Measurements from ENCODE around the gene USP33.
A peak's percentile ranks its signal among the peaks of the same experiment; 100 is the strongest.

Gene USP33

DNA sequence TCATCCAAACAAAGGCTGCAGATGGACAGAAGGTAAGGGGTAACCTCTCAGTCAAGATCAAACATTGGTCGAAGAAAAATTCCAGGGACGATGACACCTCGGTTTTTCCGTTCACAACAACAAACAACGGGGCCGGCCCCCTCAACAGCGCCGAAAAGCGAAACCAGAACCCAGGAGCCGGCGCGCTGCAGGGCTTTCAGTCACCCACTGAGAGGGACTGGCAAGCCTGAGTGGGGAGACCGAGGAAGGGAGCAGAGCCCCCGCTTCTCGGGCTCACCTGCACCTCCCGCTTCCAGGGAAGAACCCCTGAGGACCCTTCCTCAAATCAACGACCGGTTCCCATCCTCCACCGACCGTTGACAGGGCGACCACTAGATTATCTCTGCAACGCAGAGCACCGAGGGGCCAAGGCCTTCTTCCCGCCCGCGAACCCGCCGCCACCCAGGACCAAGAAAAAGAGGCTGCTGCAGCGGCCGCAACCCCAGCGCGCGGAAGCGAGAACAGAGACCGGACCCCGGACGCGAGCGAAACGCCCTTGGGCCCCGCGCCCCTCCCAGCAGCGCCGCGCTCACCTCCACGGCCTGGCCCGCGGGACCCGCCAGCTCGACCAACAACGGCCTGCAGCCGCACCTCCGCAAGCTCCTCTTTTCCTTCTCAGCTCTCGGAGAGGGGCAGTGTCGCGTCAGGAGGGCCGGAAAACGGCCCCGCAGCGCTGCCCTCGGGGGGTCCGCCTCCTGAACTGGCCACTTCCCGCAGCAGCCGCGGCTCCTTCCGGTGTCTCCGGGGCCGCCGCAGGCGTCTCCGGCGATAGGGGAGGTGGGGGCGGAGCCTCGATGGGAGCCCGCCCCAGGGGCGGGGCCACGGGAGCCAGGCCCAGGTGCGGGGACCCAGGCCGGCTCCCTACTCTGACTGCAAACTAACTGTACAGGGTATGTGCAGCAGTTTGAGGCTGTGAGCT is at the start of gene USP33:
USP33 (minus strand) TSS at position 782 of the 958 bp plus-strand sequence. CDS start 18,155 bp downstream, outside the sequence.
- Histone ChIP-seq H4K20me1 (ENCODE audit: control insufficient read depth, insufficient read depth, low read depth, low read length) (peaks cover 9% of the 10 kb centered on the region; the same call in 1 of the 2 replicates), H3K4me3 (ENCODE audit: low read length) (peak within 1 kb of the TSS; percentile 80), H3K9me3 (ENCODE audit: control insufficient read depth, insufficient read depth, low read length) (no peaks in the 10 kb centered on the region), H3K79me2 (ENCODE audit: control insufficient read depth, low read length) (peaks cover 53% of the 10 kb centered on the region), H3K27ac (ENCODE audit: low read depth, low read length) (peak within 1 kb of the TSS; percentile 57), H3F3A (ENCODE audit: control insufficient read depth, insufficient read depth) (peaks cover 5% of the 10 kb centered on the region; the same call in 1 of the 2 replicates), H3K9me2 (replicated peaks; ENCODE audit: control insufficient read depth, low read length) (no peaks in the 10 kb centered on the region), H3K27me3 (ENCODE audit: control insufficient read depth, low read length) (no peaks in the 10 kb centered on the region), H3K36me3 (ENCODE audit: control insufficient read depth, low read length) (peaks cover 3% of the 10 kb centered on the region), H3K4me1 (ENCODE audit: control insufficient read depth, low read length) (peaks cover 45% of the 10 kb centered on the region), H3K4me2 (ENCODE audit: low read length) (peak within 1 kb of the TSS; percentile 88)
- TF ChIP-seq, protein P1, sequence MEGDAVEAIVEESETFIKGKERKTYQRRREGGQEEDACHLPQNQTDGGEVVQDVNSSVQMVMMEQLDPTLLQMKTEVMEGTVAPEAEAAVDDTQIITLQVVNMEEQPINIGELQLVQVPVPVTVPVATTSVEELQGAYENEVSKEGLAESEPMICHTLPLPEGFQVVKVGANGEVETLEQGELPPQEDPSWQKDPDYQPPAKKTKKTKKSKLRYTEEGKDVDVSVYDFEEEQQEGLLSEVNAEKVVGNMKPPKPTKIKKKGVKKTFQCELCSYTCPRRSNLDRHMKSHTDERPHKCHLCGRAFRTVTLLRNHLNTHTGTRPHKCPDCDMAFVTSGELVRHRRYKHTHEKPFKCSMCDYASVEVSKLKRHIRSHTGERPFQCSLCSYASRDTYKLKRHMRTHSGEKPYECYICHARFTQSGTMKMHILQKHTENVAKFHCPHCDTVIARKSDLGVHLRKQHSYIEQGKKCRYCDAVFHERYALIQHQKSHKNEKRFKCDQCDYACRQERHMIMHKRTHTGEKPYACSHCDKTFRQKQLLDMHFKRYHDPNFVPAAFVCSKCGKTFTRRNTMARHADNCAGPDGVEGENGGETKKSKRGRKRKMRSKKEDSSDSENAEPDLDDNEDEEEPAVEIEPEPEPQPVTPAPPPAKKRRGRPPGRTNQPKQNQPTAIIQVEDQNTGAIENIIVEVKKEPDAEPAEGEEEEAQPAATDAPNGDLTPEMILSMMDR (IDR thresholded peaks at IDR 0.05; ENCODE audit: low read depth, low read length, poor library complexity, severe bottlenecking) = no peak
- no peak for TF ChIP-seq EZH2phosphoT487 (IDR thresholded peaks at IDR 0.05; ENCODE audit: borderline replicate concordance, low read length)

GRCh38 chr1:77803371-77803770 is 43.7 kb upstream of the USP33 start:
- TF ChIP-seq, protein P1 (IDR thresholded peaks at IDR 0.05; ENCODE audit: low read depth, low read length, poor library complexity, severe bottlenecking) = no peak
- no peak for TF ChIP-seq EZH2phosphoT487 (IDR thresholded peaks at IDR 0.05; ENCODE audit: borderline replicate concordance, low read length)
- Histone ChIP-seq H3K79me2 (ENCODE audit: control insufficient read depth, low read length) (no peaks in the 10 kb centered on the region), H3K4me2 (ENCODE audit: low read length) (no peak overlapping the region), H3K27me3 (ENCODE audit: control insufficient read depth, low read length) (no peaks in the 10 kb centered on the region), H3F3A (ENCODE audit: control insufficient read depth, insufficient read depth) (no peaks in the 10 kb centered on the region; the same call in 1 of the 2 replicates), H3K4me1 (ENCODE audit: control insufficient read depth, low read length) (no peaks in the 10 kb centered on the region), H3K9me2 (replicated peaks; ENCODE audit: control insufficient read depth, low read length) (no peaks in the 10 kb centered on the region), H3K36me3 (ENCODE audit: control insufficient read depth, low read length) (peaks cover 37% of the 10 kb centered on the region), H3K9me3 (ENCODE audit: control insufficient read depth, insufficient read depth, low read length) (no peaks in the 10 kb centered on the region), H4K20me1 (ENCODE audit: control insufficient read depth, insufficient read depth, low read depth, low read length) (no peaks in the 10 kb centered on the region), H3K4me3 (ENCODE audit: low read length) (no peak overlapping the region), H3K27ac (ENCODE audit: low read depth, low read length) (no peak overlapping the region)

GRCh38 chr1:77802026-77802425 is 42.4 kb upstream of the USP33 start:
- Histone ChIP-seq H3K9me2 (replicated peaks; ENCODE audit: control insufficient read depth, low read length) (no peaks in the 10 kb centered on the region), H3K4me1 (ENCODE audit: control insufficient read depth, low read length) (no peaks in the 10 kb centered on the region), H4K20me1 (ENCODE audit: control insufficient read depth, insufficient read depth, low read depth, low read length) (no peaks in the 10 kb centered on the region), H3K27ac (ENCODE audit: low read depth, low read length) (no peak overlapping the region), H3K4me2 (ENCODE audit: low read length) (no peak overlapping the region), H3K9me3 (ENCODE audit: control insufficient read depth, insufficient read depth, low read length) (no peaks in the 10 kb centered on the region), H3K36me3 (ENCODE audit: control insufficient read depth, low read length) (peaks cover 34% of the 10 kb centered on the region), H3K27me3 (ENCODE audit: control insufficient read depth, low read length) (no peaks in the 10 kb centered on the region), H3K79me2 (ENCODE audit: control insufficient read depth, low read length) (peaks cover 4% of the 10 kb centered on the region; the same call in 1 of the 2 replicates), H3K4me3 (ENCODE audit: low read length) (no peak overlapping the region), H3F3A (ENCODE audit: control insufficient read depth, insufficient read depth) (no peaks in the 10 kb centered on the region; the same call in 1 of the 2 replicates)
- TF ChIP-seq EZH2phosphoT487 (IDR thresholded peaks at IDR 0.05; ENCODE audit: borderline replicate concordance, low read length) = no peak
- TF ChIP-seq, protein P1 (IDR thresholded peaks at IDR 0.05; ENCODE audit: low read depth, low read length, poor library complexity, severe bottlenecking) = no peak

All from DOHH2 (cell line).